Lower leg skin (tissue), 4 donors: ENCODE data around the gene ZBTB38. TPM values are rescaled to one million over a fixed set of nuclear protein-coding genes. Genes with fewer than 3 reads are reported as not detected.

Experiments used
- DNase-seq, 2 donors: peaks; one replicate each; pipeline ENCODE4 v3.0.0-alpha.2; 2019; ENCODE audit warnings: low spot score in 2 of 2
- H3K4me3 ChIP-seq: fragments of 200-600 bp; sonication (generic); 2 replicates; pipeline ENCODE4 v1.5.1; 2017; ENCODE audit warnings: mild to moderate bottlenecking, low read depth; ENCODE audit not compliant: poor library complexity, severe bottlenecking
- POLR2A ChIP-seq, 2 donors: fragments of 450-650 bp; IDR thresholded peaks; one replicate each; pipeline ENCODE4 v1.6.1; 2016 to 2017; ENCODE audit warnings: antibody characterized with exemption in 2 of 2, mild to moderate bottlenecking in 1 of 2, moderate library complexity in 1 of 2
- WGBS, 2 donors: methylation state at CpG; one replicate each; pipeline ENCODE4 v1.1.5; 2018; 5-methylcytosine and 5-hydroxymethylcytosine counted together
- intact Hi-C: fragments of 100-400 bp; cut with DNase I; formaldehyde crosslinking; loops from one replicate; pipeline ENCODE4 v1.15.0; 2023; ENCODE audit warnings: low total_unique reads
- total RNA-seq, 4 donors: library from RNA; depleted of rRNA; stranded (reverse); fragments of >200 nt; gene quantifications; one replicate each; pipeline ENCODE4 v1.1.0, GENCODE V29; 2016
- TF ChIP-seq, protein P1 (sequence below), 3 donors: fragments of 450-650 bp; IDR thresholded peaks; one replicate each; pipeline ENCODE4 v1.5.1; 2016; ENCODE audit warnings: antibody characterized with exemption in 3 of 3, mild to moderate bottlenecking in 3 of 3, moderate library complexity in 2 of 3

Gene ZBTB38
- total RNA-seq, 4 donors from 2014 or later, result 46.8 to 104 (median 72.6) TPM

DNA sequence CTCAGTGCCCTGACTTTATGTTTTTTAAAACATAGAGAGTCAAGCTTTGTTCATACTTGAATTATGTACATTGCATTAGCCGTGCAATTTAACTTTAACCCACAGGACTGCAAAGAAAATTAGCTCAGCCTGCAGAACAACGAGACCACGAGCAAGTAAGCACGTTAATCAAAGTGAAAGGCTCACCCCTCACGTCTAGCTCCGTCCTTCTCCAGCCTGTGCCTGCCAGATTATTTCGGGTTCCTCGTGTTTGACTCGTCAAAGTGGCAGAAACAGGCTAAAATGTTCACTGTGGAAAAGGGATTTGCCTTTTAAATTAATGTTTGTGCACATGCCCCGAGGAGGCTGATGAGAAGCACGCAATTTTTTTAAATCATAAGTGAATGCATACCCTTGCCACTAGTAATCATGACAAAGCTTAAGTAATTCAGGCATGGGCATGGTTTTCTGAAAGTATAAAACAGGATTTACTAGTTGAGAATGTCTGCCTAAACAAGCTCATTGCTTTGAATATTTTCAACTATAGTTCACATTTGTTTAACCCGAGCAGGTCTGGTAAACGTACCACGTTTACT is 15.3 kb downstream of the ZBTB38 start:
- no peak for TF ChIP-seq POLR2A (IDR thresholded peaks at IDR 0.05)
- TF ChIP-seq, protein P1, sequence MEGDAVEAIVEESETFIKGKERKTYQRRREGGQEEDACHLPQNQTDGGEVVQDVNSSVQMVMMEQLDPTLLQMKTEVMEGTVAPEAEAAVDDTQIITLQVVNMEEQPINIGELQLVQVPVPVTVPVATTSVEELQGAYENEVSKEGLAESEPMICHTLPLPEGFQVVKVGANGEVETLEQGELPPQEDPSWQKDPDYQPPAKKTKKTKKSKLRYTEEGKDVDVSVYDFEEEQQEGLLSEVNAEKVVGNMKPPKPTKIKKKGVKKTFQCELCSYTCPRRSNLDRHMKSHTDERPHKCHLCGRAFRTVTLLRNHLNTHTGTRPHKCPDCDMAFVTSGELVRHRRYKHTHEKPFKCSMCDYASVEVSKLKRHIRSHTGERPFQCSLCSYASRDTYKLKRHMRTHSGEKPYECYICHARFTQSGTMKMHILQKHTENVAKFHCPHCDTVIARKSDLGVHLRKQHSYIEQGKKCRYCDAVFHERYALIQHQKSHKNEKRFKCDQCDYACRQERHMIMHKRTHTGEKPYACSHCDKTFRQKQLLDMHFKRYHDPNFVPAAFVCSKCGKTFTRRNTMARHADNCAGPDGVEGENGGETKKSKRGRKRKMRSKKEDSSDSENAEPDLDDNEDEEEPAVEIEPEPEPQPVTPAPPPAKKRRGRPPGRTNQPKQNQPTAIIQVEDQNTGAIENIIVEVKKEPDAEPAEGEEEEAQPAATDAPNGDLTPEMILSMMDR (IDR thresholded peaks at IDR 0.05), result no peak
- DNase-seq, result no peak
- 21 to 30% methylated on average over 14 of the region's 14 CpGs for WGBS, 2 donors
- no peak overlapping the region for H3K4me3 ChIP-seq
- intact Hi-C loops, result no loop called here

DNA sequence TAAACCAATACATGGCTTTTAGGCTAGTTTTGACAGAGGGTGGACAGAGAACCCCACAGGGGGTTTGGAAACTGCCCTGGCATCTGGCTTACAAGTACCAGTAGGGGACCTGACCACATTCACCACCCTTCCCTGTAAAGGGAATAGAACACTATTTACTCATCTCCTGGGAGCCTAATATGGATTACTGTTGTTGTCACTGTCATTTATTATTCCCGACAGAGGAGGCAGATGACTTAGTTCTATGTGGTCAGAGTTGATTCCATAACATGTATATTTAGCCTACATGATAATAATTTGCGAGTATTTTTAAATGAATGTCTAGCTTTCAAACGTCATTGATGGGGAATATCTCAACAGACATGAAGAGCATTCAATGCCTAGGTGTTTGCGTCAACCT is 15.9 kb downstream of the ZBTB38 start:
- no peak for DNase-seq
- 57 to 68% methylated on average over 4 of the region's 4 CpGs for WGBS, 2 donors
- intact Hi-C loops, result no loop called here
- no peak overlapping the region for H3K4me3 ChIP-seq
- TF ChIP-seq, protein P1 (IDR thresholded peaks at IDR 0.05), result no peak
- no peak for TF ChIP-seq POLR2A (IDR thresholded peaks at IDR 0.05)

DNA sequence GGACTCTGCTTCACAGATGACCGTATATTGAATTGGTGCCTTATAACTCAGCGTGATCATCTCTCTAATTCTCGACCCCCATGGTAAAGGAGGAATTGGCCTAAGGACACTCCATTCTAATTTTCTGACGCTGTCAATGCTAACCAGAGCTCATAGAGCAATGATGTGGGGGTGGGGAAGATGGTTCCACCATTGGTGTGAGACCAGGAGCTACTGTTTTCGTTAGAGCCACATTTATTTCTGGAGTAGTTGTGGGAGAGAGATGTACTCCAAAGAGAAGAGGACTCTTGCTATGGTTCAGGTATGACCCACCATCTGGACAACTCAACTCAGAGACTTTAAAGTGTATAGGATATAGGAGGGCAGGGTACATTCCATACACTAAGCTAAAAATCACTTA is 16.3 kb downstream of the ZBTB38 start:
- H3K4me3 ChIP-seq, result no peak overlapping the region
- no peak for DNase-seq
- intact Hi-C loops, result no loop called here
- TF ChIP-seq, protein P1 (IDR thresholded peaks at IDR 0.05), result no peak
- no peak for TF ChIP-seq POLR2A (IDR thresholded peaks at IDR 0.05)
- 81 to 82% methylated on average over 5 of the region's 5 CpGs for WGBS, 2 donors

DNA sequence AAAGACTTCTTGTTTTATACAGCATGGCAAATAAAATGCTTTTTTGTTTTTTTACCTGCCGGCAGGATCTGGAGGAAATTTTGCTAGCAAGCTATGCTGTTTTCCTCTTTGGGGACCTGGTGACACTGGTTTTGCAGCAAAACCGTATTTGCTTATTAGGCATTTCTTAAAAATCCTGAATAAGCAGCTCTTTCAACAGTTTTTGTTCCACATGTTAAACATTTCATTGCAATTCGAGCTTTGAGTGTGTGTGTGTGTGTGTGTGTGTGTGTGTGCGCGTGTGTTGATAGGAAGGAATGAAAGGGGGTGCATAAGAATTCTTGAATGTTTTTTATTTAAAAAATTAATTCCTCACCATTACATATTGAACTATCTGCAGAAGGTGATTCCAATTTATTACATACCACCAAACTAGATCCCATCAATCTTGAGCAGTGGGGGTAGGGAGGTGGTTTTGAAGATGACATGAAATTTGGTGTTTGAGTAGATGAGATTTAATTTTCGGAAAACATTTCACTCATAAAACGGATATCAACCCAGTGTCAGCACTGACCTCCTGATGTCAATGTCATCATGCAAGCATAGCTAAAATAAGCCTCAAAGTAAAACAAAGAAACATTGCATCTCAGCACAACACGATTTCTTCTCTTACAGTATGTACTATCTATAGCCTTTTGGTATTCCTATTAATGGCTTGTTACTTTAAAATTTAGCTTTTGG is 17.3 kb downstream of the ZBTB38 start:
- no peak for DNase-seq
- intact Hi-C loops, result no loop called here
- H3K4me3 ChIP-seq, result no peak overlapping the region
- TF ChIP-seq, protein P1 (IDR thresholded peaks at IDR 0.05), result no peak
- no peak for TF ChIP-seq POLR2A (IDR thresholded peaks at IDR 0.05)
- 43 to 46% methylated on average over 8 of the region's 8 CpGs for WGBS, 2 donors

DNA sequence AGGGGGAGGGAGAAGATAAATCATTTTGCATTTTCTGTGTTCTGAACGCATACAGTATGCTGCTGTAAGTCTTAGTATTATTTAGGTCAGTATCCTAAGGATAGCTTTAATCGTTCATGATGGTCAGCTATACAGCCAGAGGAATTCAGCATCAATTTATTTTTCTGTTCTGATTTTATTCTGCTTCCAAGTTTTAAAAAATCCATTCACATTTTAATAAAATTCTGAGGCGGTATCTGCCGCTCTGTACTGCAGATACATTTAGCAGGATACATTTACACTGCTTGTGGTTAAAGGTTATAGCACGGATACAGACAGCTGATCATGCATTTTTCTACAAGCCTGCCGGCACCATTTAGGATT is 17.8 kb downstream of the ZBTB38 start:
- intact Hi-C loops, result no loop called here
- H3K4me3 ChIP-seq, result no peak overlapping the region
- no peak for DNase-seq
- 48 to 52% methylated on average over 6 of the region's 6 CpGs for WGBS, 2 donors
- TF ChIP-seq, protein P1 (IDR thresholded peaks at IDR 0.05), result no peak
- no peak for TF ChIP-seq POLR2A (IDR thresholded peaks at IDR 0.05)
